CD14-positive monocyte (primary cell): Measurements from ENCODE around the gene C9orf72. TPM values are rescaled to one million over a fixed set of nuclear protein-coding genes. Genes with fewer than 3 reads are reported as not detected.

Experiments
- DNase-seq, 3 donors: peaks; one replicate each; pipeline ENCODE4 v3.0.0-alpha.2; 2011 to 2022
- H2AFZ ChIP-seq: 2 replicates; pipeline ENCODE4 v1.6.0; 2012; ENCODE audit warnings: mild to moderate bottlenecking, low read depth, low read length, inconsistent platforms; ENCODE audit not compliant: insufficient read depth, poor library complexity, severe bottlenecking
- H3K27ac ChIP-seq, 2 donors: 1 replicate in 1 of 2; 2 replicates in 1 of 2; pipeline ENCODE4 v1.5.1; 2012 to 2013; ENCODE audit warnings: low read length in 2 of 2, control low read depth in 1 of 2, inconsistent platforms in 1 of 2, low read depth in 1 of 2, mild to moderate bottlenecking in 1 of 2
- H3K27me3 ChIP-seq, 2 donors: one replicate each; pipeline versions ENCODE4 v1.6.0 to v1.6.1; 2011 to 2013; ENCODE audit warnings: low read length in 2 of 2; ENCODE audit not compliant: control insufficient read depth in 2 of 2, insufficient read depth in 2 of 2
- H3K36me3 ChIP-seq, 2 donors: replicated peaks in 1 of 2; 1 replicate in 1 of 2; 2 replicates in 1 of 2; pipeline versions ENCODE4 v1.5.1 to v1.6.1; 2012 to 2013; ENCODE audit warnings: low read length in 2 of 2, control low read depth in 1 of 2, inconsistent platforms in 1 of 2, mild to moderate bottlenecking in 1 of 2; ENCODE audit not compliant: insufficient read depth in 2 of 2, control insufficient read depth in 1 of 2
- H3K4me1 ChIP-seq, 2 donors: 1 replicate in 1 of 2; 2 replicates in 1 of 2; pipeline versions ENCODE4 v1.5.1 to v1.6.1; 2012 to 2013; ENCODE audit warnings: low read length in 2 of 2, control low read depth in 1 of 2, inconsistent platforms in 1 of 2, mild to moderate bottlenecking in 1 of 2, moderate library complexity in 1 of 2; ENCODE audit not compliant: insufficient read depth in 2 of 2, control insufficient read depth in 1 of 2
- H3K4me2 ChIP-seq: replicated peaks from 2 replicates; pipeline ENCODE3; 2012; ENCODE audit warnings: low read length, moderate library complexity, mild to moderate bottlenecking; ENCODE audit not compliant: poor library complexity, severe bottlenecking; ENCODE audit errors: extremely low read depth
- H3K4me3 ChIP-seq, 3 experiments: fragments of 200-600 bp in 1 of 3; sonication (generic) in 1 of 3; replicated peaks in 1 of 3; 1 replicate in 2 of 3; 2 replicates in 1 of 3; pipeline ENCODE4 v1.5.1; 2011 to 2013; ENCODE audit warnings: low read length in 3 of 3, mild to moderate bottlenecking in 3 of 3, control low read depth in 2 of 3, low read depth in 2 of 3, inconsistent platforms in 1 of 3, moderate library complexity in 1 of 3
- H3K79me2 ChIP-seq: 2 replicates; pipeline ENCODE4 v1.6.0; 2012; ENCODE audit warnings: mild to moderate bottlenecking, control low read depth, inconsistent platforms, low read length, moderate library complexity; ENCODE audit not compliant: insufficient read depth
- H3K9ac ChIP-seq: 2 replicates; pipeline ENCODE4 v1.6.0; 2017; ENCODE audit warnings: low read length, mild to moderate bottlenecking; ENCODE audit not compliant: insufficient read depth, poor library complexity, severe bottlenecking
- H3K9me3 ChIP-seq, 2 donors: replicated peaks in 1 of 2; 1 replicate in 1 of 2; 2 replicates in 1 of 2; pipeline versions ENCODE4 v1.5.1 to v1.6.1; 2012 to 2013; ENCODE audit warnings: low read length in 2 of 2, control low read depth in 1 of 2; ENCODE audit not compliant: control insufficient read depth in 1 of 2, insufficient read depth in 1 of 2
- H4K20me1 ChIP-seq: 2 replicates; pipeline ENCODE4 v1.6.0; 2012; ENCODE audit warnings: mild to moderate bottlenecking, low read length, control low read depth, moderate library complexity; ENCODE audit not compliant: insufficient read depth
- H3K27ac Mint-ChIP-seq, 7 donors: one replicate each; pipeline ENCODE4 v1.8.0; 2020; ENCODE audit warnings: mild to moderate bottlenecking in 7 of 7, mixed read lengths in 7 of 7, moderate library complexity in 6 of 7, inconsistent platforms in 2 of 7
- H3K27me3 Mint-ChIP-seq, 3 donors: one replicate each; pipeline ENCODE4 v1.8.0; 2021 to 2022; ENCODE audit warnings: low read depth in 3 of 3, mild to moderate bottlenecking in 3 of 3, mixed read lengths in 3 of 3, moderate library complexity in 3 of 3, inconsistent platforms in 1 of 3
- H3K36me3 Mint-ChIP-seq, 2 donors: one replicate each; pipeline ENCODE4 v1.8.0; 2020; ENCODE audit warnings: mixed read lengths in 2 of 2, inconsistent platforms in 1 of 2, mild to moderate bottlenecking in 1 of 2
- H3K4me1 Mint-ChIP-seq: one replicate; pipeline ENCODE4 v1.8.0; 2020; ENCODE audit warnings: mild to moderate bottlenecking, mixed read lengths
- H3K4me3 Mint-ChIP-seq, 2 donors: one replicate each; pipeline ENCODE4 v1.8.0; 2020; ENCODE audit warnings: mild to moderate bottlenecking in 2 of 2, mixed read lengths in 2 of 2, moderate library complexity in 1 of 2
- H3K9me3 Mint-ChIP-seq, 7 donors: one replicate each; pipeline ENCODE4 v1.8.0; 2020 to 2022; ENCODE audit warnings: mixed read lengths in 7 of 7, mild to moderate bottlenecking in 6 of 7, moderate library complexity in 6 of 7, inconsistent platforms in 2 of 7
- WGBS: methylation state at CpG from one replicate; pipeline ENCODE4 v1.1.5; 2013; ENCODE audit warnings: missing lambda C conversion rate; ENCODE audit not compliant: insufficient coverage; 5-methylcytosine and 5-hydroxymethylcytosine counted together
- intact Hi-C, 2 donors: fragments of 100-400 bp; cut with micrococcal nuclease; formaldehyde crosslinking; loops; one replicate each; pipeline versions ENCODE4 v1.15.0 to v1.15.1; 2023
- polyA plus RNA-seq, 3 donors: library from polyadenylated mRNA; depleted of rRNA in 1 of 3; unstranded in 2 of 3; stranded (reverse) in 1 of 3; fragments of 300-500 nt in 2 of 3; fragments of >200 nt in 1 of 3; fragmentation: Illumina TruSeq in 2 of 3; gene quantifications; 1 replicate in 2 of 3; 2 replicates in 1 of 3; pipeline ENCODE4 v1.2.3, GENCODE V29; 2012 to 2021
- TF ChIP-seq, protein P1 (sequence below): fragments of 200-600 bp; IDR thresholded peaks from one replicate; pipeline ENCODE4 v1.8.0; 2022; ENCODE audit warnings: antibody characterized with exemption, mild to moderate bottlenecking

Gene C9orf72
- polyA plus RNA-seq, 3 donors, result 105 to 142 (median 128) TPM

DNA sequence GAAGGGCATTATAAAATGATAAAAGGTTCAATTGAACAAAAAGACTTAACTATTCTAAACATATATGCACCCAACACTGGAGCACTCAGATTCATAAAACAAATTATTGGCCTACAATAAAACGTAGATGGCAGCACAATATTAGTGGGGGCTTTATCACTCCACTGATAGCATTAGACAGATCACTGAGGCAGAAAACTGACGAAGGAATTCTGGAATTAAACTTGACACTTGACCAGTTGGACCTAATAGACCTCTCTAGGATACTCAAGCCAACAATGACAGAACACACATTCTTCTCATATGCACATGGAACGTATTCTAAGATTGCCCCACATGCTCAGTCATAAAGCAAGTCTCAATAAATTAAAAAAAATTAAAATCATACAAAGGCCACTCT lies 18.4 kb upstream of the C9orf72 start:
- H3K9ac ChIP-seq, result peak overlapping the region; percentile 38
- Mint-ChIP-seq H3K27ac (peak overlapping the region; percentile 93 to 97 (median 96)), H3K4me1 (peaks cover 64% of the 10 kb centered on the region), H3K4me3 (peak overlapping the region in 1 of 2 donors; percentile 40), H3K9me3 (peaks cover 0 to 7% (median 0%) of the 10 kb centered on the region in 7 donors), H3K27me3 (no peaks in the 10 kb centered on the region), H3K36me3 (peaks cover 0 to 8% of the 10 kb centered on the region in 2 donors)
- peaks cover 49 to 63% of the 10 kb centered on the region in 2 donors for H3K4me1 ChIP-seq
- no peak overlapping the region for H2AFZ ChIP-seq
- no peak for DNase-seq
- no peaks in the 10 kb centered on the region for H3K79me2 ChIP-seq
- H3K9me3 ChIP-seq, result no peaks in the 10 kb centered on the region
- TF ChIP-seq, protein P1, sequence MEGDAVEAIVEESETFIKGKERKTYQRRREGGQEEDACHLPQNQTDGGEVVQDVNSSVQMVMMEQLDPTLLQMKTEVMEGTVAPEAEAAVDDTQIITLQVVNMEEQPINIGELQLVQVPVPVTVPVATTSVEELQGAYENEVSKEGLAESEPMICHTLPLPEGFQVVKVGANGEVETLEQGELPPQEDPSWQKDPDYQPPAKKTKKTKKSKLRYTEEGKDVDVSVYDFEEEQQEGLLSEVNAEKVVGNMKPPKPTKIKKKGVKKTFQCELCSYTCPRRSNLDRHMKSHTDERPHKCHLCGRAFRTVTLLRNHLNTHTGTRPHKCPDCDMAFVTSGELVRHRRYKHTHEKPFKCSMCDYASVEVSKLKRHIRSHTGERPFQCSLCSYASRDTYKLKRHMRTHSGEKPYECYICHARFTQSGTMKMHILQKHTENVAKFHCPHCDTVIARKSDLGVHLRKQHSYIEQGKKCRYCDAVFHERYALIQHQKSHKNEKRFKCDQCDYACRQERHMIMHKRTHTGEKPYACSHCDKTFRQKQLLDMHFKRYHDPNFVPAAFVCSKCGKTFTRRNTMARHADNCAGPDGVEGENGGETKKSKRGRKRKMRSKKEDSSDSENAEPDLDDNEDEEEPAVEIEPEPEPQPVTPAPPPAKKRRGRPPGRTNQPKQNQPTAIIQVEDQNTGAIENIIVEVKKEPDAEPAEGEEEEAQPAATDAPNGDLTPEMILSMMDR, result no peak
- H3K4me3 ChIP-seq, result no peak overlapping the region
- H3K4me2 ChIP-seq, result peak overlapping the region; percentile 48
- no peaks in the 10 kb centered on the region for H4K20me1 ChIP-seq
- no CpG with 5 or more reads among the region's 3 CpGs for WGBS
- intact Hi-C loops, result loop anchor here in 1 of 2 donors (1.0 kb wide), 1 partner anchor 8 kb away; no protein-coding TSS in a partner anchor
- H3K27me3 ChIP-seq, result no peaks in the 10 kb centered on the region
- no peaks in the 10 kb centered on the region for H3K36me3 ChIP-seq
- peak overlapping the region in 1 of 2 donors; percentile 94 for H3K27ac ChIP-seq

DNA sequence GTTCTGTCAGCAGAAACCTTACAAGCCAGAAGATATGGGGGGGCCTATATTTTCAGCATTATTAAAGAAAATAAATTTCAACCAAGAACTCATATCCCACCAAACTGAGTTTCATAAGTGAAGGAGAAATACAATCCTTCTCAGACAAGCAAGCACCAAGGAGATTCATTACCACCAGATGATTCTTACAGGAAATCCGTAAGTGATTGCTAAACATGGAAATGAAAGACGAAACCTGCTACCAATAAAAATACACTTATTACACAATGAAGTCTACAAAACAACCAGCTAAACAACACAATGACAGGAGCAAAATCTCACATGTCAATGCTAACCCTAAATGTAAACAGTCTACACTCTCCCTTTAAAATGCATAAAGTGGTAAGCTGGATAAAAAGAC lies 17.8 kb upstream of the C9orf72 start:
- Histone ChIP-seq H2AFZ (no peak overlapping the region), H3K36me3 (no peaks in the 10 kb centered on the region), H3K27me3 (no peaks in the 10 kb centered on the region), H3K27ac (peak overlapping the region; percentile 73 to 94), H3K4me3 (peak overlapping the region in 1 of 3 experiments; percentile 43), H3K9me3 (no peaks in the 10 kb centered on the region), H3K4me2 (peak overlapping the region; percentile 48), H3K79me2 (no peaks in the 10 kb centered on the region), H3K4me1 (peaks cover 52 to 68% of the 10 kb centered on the region in 2 donors), H3K9ac (peak overlapping the region; percentile 65), H4K20me1 (no peaks in the 10 kb centered on the region)
- H3K27ac Mint-ChIP-seq, result peak overlapping the region; percentile 93 to 97 (median 96)
- no peaks in the 10 kb centered on the region for H3K27me3 Mint-ChIP-seq
- DNase-seq, result peak; percentile 74 to 93 (median 89)
- H3K4me3 Mint-ChIP-seq, result peak overlapping the region in 1 of 2 donors; percentile 70
- 0% methylated on average over 1 of the region's 2 CpGs for WGBS
- H3K9me3 Mint-ChIP-seq, result peaks cover 0 to 7% (median 0%) of the 10 kb centered on the region in 7 donors
- intact Hi-C loops, result loop anchor here in 1 of 2 donors (1.0 kb wide), 1 partner anchor 8 kb away; no protein-coding TSS in a partner anchor
- TF ChIP-seq, protein P1, result no peak
- H3K4me1 Mint-ChIP-seq, result peaks cover 64% of the 10 kb centered on the region
- peaks cover 0 to 8% of the 10 kb centered on the region in 2 donors for H3K36me3 Mint-ChIP-seq
